Tibial nerve (tissue), 4 donors: Measurements from ENCODE around the gene CTNNA3.

Experiments
- CTCF ChIP-seq, 5 experiments: fragments of 200-600 bp in 3 of 5; fragments of 450-650 bp in 2 of 5; sonication (generic) in 3 of 5; IDR thresholded peaks; one replicate each; pipeline ENCODE4 v1.5.1; 2016 to 2019; ENCODE audit warnings: antibody characterized with exemption in 5 of 5, mild to moderate bottlenecking in 3 of 5, moderate library complexity in 2 of 5
- EP300 ChIP-seq, 2 donors: sonication (generic); formaldehyde crosslinking; IDR thresholded peaks; one replicate each; pipeline ENCODE4 v1.6.1; 2017; ENCODE audit warnings: antibody characterized with exemption in 2 of 2, mild to moderate bottlenecking in 1 of 2

DNA sequence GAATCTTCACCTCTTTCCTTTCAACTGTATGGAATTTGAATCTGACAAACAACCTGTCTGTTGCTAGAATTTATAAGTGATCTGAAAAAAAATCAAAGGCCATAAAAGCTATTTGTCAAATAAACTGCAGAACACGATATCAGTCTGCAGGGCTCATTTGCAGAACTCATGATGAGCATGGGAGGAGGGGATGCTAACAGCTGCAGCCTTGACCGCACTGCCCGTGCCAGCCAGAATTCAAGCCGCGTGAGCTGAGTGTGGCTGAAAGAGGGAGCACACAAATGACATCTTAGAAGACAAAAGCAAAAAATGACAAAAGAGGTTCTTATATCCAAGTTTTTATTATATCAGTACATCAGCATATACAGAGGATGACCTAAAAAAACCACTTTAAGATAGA, 754.5 kb downstream of the CTNNA3 start:
- no peak for TF ChIP-seq EP300 (IDR thresholded peaks at IDR 0.05)
- no peak for TF ChIP-seq CTCF (IDR thresholded peaks at IDR 0.05)
